H9 (cell line): ENCODE results near the gene KRT80. TPM values are rescaled to one million over a fixed set of nuclear protein-coding genes. Genes with fewer than 3 reads are reported as not detected.

Experiments used
- DNase-seq: peaks from one replicate; pipeline ENCODE4 v3.0.0-alpha.2; 2017
- H2AFZ ChIP-seq: one replicate; pipeline ENCODE4 v1.6.1; 2013; ENCODE audit warnings: mild to moderate bottlenecking, low read length, control low read depth, moderate library complexity
- H2AK5ac ChIP-seq: 2 replicates; pipeline ENCODE4 v1.6.1; 2013; ENCODE audit warnings: low read length, control low read depth, mixed read lengths; ENCODE audit not compliant: insufficient read length
- H2BK120ac ChIP-seq: one replicate; pipeline ENCODE4 v1.6.1; 2013; ENCODE audit warnings: low read depth, mild to moderate bottlenecking, low read length, control low read depth, inconsistent platforms; ENCODE audit not compliant: poor library complexity, severe bottlenecking
- H2BK12ac ChIP-seq: 2 replicates; pipeline ENCODE4 v1.6.1; 2013; ENCODE audit warnings: low read length, control low read depth, mixed read lengths, low read depth; ENCODE audit not compliant: insufficient read length
- H2BK15ac ChIP-seq: 2 replicates; pipeline ENCODE4 v1.6.1; 2013; ENCODE audit warnings: low read depth, low read length, control low read depth
- H2BK20ac ChIP-seq: one replicate; pipeline ENCODE4 v1.6.1; 2013; ENCODE audit warnings: low read depth, mild to moderate bottlenecking, low read length, control low read depth, inconsistent platforms; ENCODE audit not compliant: poor library complexity, severe bottlenecking
- H2BK5ac ChIP-seq: 2 replicates; pipeline ENCODE4 v1.6.1; 2013; ENCODE audit warnings: low read length, control low read depth, mixed read lengths; ENCODE audit not compliant: insufficient read length
- H3K14ac ChIP-seq: 2 replicates; pipeline ENCODE4 v1.6.1; 2013; ENCODE audit warnings: low read length, control low read depth; ENCODE audit not compliant: insufficient read depth
- H3K18ac ChIP-seq: 2 replicates; pipeline ENCODE4 v1.6.1; 2013; ENCODE audit warnings: low read depth, mild to moderate bottlenecking, mixed read lengths, low read length, control low read depth; ENCODE audit not compliant: insufficient read length
- H3K23ac ChIP-seq: 2 replicates; pipeline ENCODE4 v1.6.1; 2013; ENCODE audit warnings: low read length, control low read depth, mixed read lengths, low read depth; ENCODE audit not compliant: insufficient read length
- H3K23me2 ChIP-seq: 2 replicates; pipeline ENCODE4 v1.6.1; 2013; ENCODE audit warnings: low read depth, mild to moderate bottlenecking, mixed read lengths, low read length, control low read depth; ENCODE audit not compliant: insufficient read length, poor library complexity, severe bottlenecking
- H3K27ac ChIP-seq: 2 replicates; pipeline ENCODE4 v1.5.1; 2013; ENCODE audit warnings: low read length, control low read depth, mixed read lengths, low read depth; ENCODE audit not compliant: insufficient read length
- H3K27me3 ChIP-seq: 2 replicates; pipeline ENCODE4 v1.6.1; 2013; ENCODE audit warnings: low read length, control low read depth, inconsistent platforms; ENCODE audit not compliant: insufficient read depth
- H3K4ac ChIP-seq: 2 replicates; pipeline ENCODE4 v1.6.1; 2013; ENCODE audit warnings: low read depth, mild to moderate bottlenecking, control low read depth, inconsistent platforms, low read length, moderate library complexity
- H3K4me1 ChIP-seq: 2 replicates; pipeline ENCODE4 v1.6.1; 2013; ENCODE audit warnings: low read length, control low read depth, inconsistent platforms; ENCODE audit not compliant: insufficient read depth
- H3K4me2 ChIP-seq: 2 replicates; pipeline ENCODE4 v1.6.1; 2013; ENCODE audit warnings: low read length, control low read depth, mixed read lengths; ENCODE audit not compliant: insufficient read length, insufficient read depth
- H3K56ac ChIP-seq: 2 replicates; pipeline ENCODE4 v1.6.1; 2013; ENCODE audit warnings: low read depth, mild to moderate bottlenecking, mixed read lengths, low read length, control low read depth; ENCODE audit not compliant: insufficient read length
- H3K79me1 ChIP-seq: 2 replicates; pipeline ENCODE4 v1.6.1; 2013; ENCODE audit warnings: low read depth, mild to moderate bottlenecking, moderate library complexity, low read length, control low read depth, inconsistent platforms; ENCODE audit not compliant: insufficient read depth, poor library complexity, severe bottlenecking
- H3K79me2 ChIP-seq: 2 replicates; pipeline ENCODE4 v1.6.1; 2013; ENCODE audit warnings: low read length, control low read depth, inconsistent platforms; ENCODE audit not compliant: insufficient read depth
- H3K9ac ChIP-seq: 2 replicates; pipeline ENCODE4 v1.6.1; 2013; ENCODE audit warnings: low read length, control low read depth, mixed read lengths; ENCODE audit not compliant: insufficient read length; ENCODE audit errors: extremely low read depth
- H3K9me3 ChIP-seq: one replicate; pipeline ENCODE4 v1.6.1; 2013; ENCODE audit warnings: low read depth, low read length, inconsistent platforms; ENCODE audit not compliant: control insufficient read depth
- H3T11ph ChIP-seq: one replicate; pipeline ENCODE4 v1.6.1; 2013; ENCODE audit warnings: mild to moderate bottlenecking, low read length, control low read depth, inconsistent platforms
- H4K20me1 ChIP-seq: one replicate; pipeline ENCODE4 v1.6.1; 2013; ENCODE audit not compliant: control insufficient read depth, insufficient read length, insufficient read depth
- H4K5ac ChIP-seq: 2 replicates; pipeline ENCODE4 v1.6.1; 2013; ENCODE audit warnings: low read depth, mild to moderate bottlenecking, mixed read lengths, low read length, control low read depth; ENCODE audit not compliant: insufficient read length
- H4K8ac ChIP-seq: replicated peaks from 2 replicates; pipeline ENCODE4 v1.6.1; 2013; ENCODE audit warnings: low read length, control low read depth, mixed read lengths, low read depth; ENCODE audit not compliant: insufficient read length
- H4K91ac ChIP-seq: 2 replicates; pipeline ENCODE4 v1.6.1; 2013; ENCODE audit warnings: low read depth, mild to moderate bottlenecking, moderate library complexity, mixed read lengths, low read length, control low read depth; ENCODE audit not compliant: insufficient read length
- H3K27ac Mint-ChIP-seq, 3 experiments: 2 replicates in 2 of 3; 3 replicates in 1 of 3; pipeline ENCODE4 v1.8.0; 2020 to 2021; ENCODE audit warnings: mixed read lengths in 3 of 3, mild to moderate bottlenecking in 1 of 3, moderate library complexity in 1 of 3
- H3K27me3 Mint-ChIP-seq: 2 replicates; pipeline ENCODE4 v1.8.0; 2021; ENCODE audit warnings: low read depth, mild to moderate bottlenecking, moderate library complexity, mixed read lengths
- H3K36me3 Mint-ChIP-seq, 3 experiments: 2 replicates in 2 of 3; 3 replicates in 1 of 3; pipeline ENCODE4 v1.8.0; 2020 to 2021; ENCODE audit warnings: low read depth in 3 of 3, mixed read lengths in 3 of 3; ENCODE audit not compliant: insufficient read depth in 1 of 3
- H3K4me1 Mint-ChIP-seq, 2 experiments: 2 replicates each; pipeline ENCODE4 v1.8.0; 2020; ENCODE audit warnings: mixed read lengths in 2 of 2
- H3K4me3 Mint-ChIP-seq, 2 experiments: 2 replicates in 1 of 2; 3 replicates in 1 of 2; pipeline ENCODE4 v1.8.0; 2020 to 2021; ENCODE audit warnings: mild to moderate bottlenecking in 2 of 2, mixed read lengths in 2 of 2, moderate library complexity in 1 of 2
- H3K9me3 Mint-ChIP-seq, 2 experiments: 2 replicates in 1 of 2; 3 replicates in 1 of 2; pipeline ENCODE4 v1.8.0; 2020; ENCODE audit warnings: mild to moderate bottlenecking in 2 of 2, mixed read lengths in 2 of 2, moderate library complexity in 1 of 2
- CTCF ChIP-seq: fragments of 200-600 bp; sonication (generic); conservative IDR thresholded peaks from 3 replicates; pipeline ENCODE4 v1.8.0; 2021; ENCODE audit warnings: antibody characterized with exemption, mild to moderate bottlenecking
- WGBS: extraction: QIAGEN DNeasy Blood & Tissue Kit; methylation state at CpG from one replicate; pipeline ENCODE4 v1.1.7; 2013; ENCODE audit warnings: missing lambda C conversion rate, low lambda C conversion rate, mixed read lengths; ENCODE audit not compliant: insufficient read length; ENCODE audit errors: extremely low coverage; 5-methylcytosine and 5-hydroxymethylcytosine counted together
- total RNA-seq: library from RNA; stranded (reverse); gene quantifications from 2 replicates; pipeline ENCODE4 v1.2.1, GENCODE V29; 2021

The KRT80 gene
- total RNA-seq, 1 experiment from 2014 or later: not detected

DNA sequence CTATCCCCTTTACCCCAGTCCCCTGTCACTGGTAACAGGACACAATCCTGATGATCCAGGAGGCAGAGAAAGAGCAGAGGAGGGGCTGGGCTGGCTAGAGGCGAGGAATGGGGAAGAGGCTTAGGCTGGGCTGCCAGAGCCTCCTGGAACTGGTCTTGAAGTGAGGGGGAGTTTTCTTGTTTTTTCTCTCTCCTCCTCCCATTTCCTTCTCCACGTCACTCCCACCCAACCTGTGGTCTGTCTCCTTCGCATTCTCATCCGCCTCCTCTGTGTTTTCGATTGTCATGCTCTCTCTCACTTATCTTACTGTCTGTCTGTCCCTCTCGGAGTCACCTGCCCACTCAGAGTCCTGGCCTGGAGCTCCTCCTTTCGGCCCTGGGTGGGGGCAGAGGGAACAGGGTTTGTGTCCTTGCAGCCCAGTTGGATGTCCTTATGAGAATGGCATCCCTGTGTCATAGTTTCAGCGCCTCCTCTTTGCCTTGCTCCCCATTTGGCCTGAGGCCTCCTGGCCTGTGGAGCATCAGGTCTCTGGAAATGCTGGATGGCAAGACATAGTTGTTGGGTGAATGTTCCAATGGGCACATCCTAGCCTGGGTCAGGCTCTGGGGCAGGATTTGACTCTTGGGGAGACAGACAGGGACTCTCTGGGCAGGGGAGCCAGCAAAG, 3.4 kb upstream of the KRT80 start:
- H4K8ac ChIP-seq: no peak overlapping the region
- H3K9ac ChIP-seq: no peak overlapping the region
- DNase-seq: no peak
- H3K27me3 Mint-ChIP-seq: peaks cover 2% of the 10 kb centered on the region
- no peak overlapping the region for H2BK12ac ChIP-seq
- H3K4me1 ChIP-seq: no peaks in the 10 kb centered on the region
- H3K4ac ChIP-seq: no peak overlapping the region
- no peaks in the 10 kb centered on the region for H3K36me3 Mint-ChIP-seq
- no peaks in the 10 kb centered on the region for H3K79me2 ChIP-seq
- H3K27me3 ChIP-seq: no peaks in the 10 kb centered on the region
- H3K79me1 ChIP-seq: no peaks in the 10 kb centered on the region
- no peaks in the 10 kb centered on the region for H3K9me3 ChIP-seq
- no peak overlapping the region for H3K27ac ChIP-seq
- no peak overlapping the region for H3K27ac Mint-ChIP-seq
- no peak overlapping the region for H2BK5ac ChIP-seq
- no peak overlapping the region for H2AFZ ChIP-seq
- no peak overlapping the region for H3K4me2 ChIP-seq
- WGBS: no CpG with 5 or more reads among the region's 8 CpGs
- no peak overlapping the region for H3K14ac ChIP-seq
- no peak overlapping the region for H4K5ac ChIP-seq
- no peak overlapping the region for H4K91ac ChIP-seq
- no peaks in the 10 kb centered on the region for H4K20me1 ChIP-seq
- no peak overlapping the region for H2AK5ac ChIP-seq
- H3K23me2 ChIP-seq: no peaks in the 10 kb centered on the region
- no peaks in the 10 kb centered on the region for H3K9me3 Mint-ChIP-seq
- H3K4me1 Mint-ChIP-seq: peaks cover 6 to 42% of the 10 kb centered on the region in 2 experiments
- H2BK15ac ChIP-seq: no peak overlapping the region
- H3K56ac ChIP-seq: no peak overlapping the region
- H3K18ac ChIP-seq: no peak overlapping the region
- H2BK20ac ChIP-seq: no peak overlapping the region
- H3T11ph ChIP-seq: no peak overlapping the region
- H3K23ac ChIP-seq: no peak overlapping the region
- no peak overlapping the region for H2BK120ac ChIP-seq
- H3K4me3 Mint-ChIP-seq: no peak overlapping the region
- no peak for TF ChIP-seq CTCF
